H9 (cell line): ENCODE results near the gene ATG12. TPM values are rescaled to one million over a fixed set of nuclear protein-coding genes. Genes with fewer than 3 reads are reported as not detected.

Source experiments
- DNase-seq: peaks from one replicate; pipeline ENCODE4 v3.0.0-alpha.2; 2017
- H2AFZ ChIP-seq: one replicate; pipeline ENCODE4 v1.6.1; 2013; ENCODE audit warnings: mild to moderate bottlenecking, low read length, control low read depth, moderate library complexity
- H2AK5ac ChIP-seq: 2 replicates; pipeline ENCODE4 v1.6.1; 2013; ENCODE audit warnings: low read length, control low read depth, mixed read lengths; ENCODE audit not compliant: insufficient read length
- H2BK120ac ChIP-seq: one replicate; pipeline ENCODE4 v1.6.1; 2013; ENCODE audit warnings: low read depth, mild to moderate bottlenecking, low read length, control low read depth, inconsistent platforms; ENCODE audit not compliant: poor library complexity, severe bottlenecking
- H2BK12ac ChIP-seq: 2 replicates; pipeline ENCODE4 v1.6.1; 2013; ENCODE audit warnings: low read length, control low read depth, mixed read lengths, low read depth; ENCODE audit not compliant: insufficient read length
- H2BK15ac ChIP-seq: 2 replicates; pipeline ENCODE4 v1.6.1; 2013; ENCODE audit warnings: low read depth, low read length, control low read depth
- H2BK20ac ChIP-seq: one replicate; pipeline ENCODE4 v1.6.1; 2013; ENCODE audit warnings: low read depth, mild to moderate bottlenecking, low read length, control low read depth, inconsistent platforms; ENCODE audit not compliant: poor library complexity, severe bottlenecking
- H2BK5ac ChIP-seq: 2 replicates; pipeline ENCODE4 v1.6.1; 2013; ENCODE audit warnings: low read length, control low read depth, mixed read lengths; ENCODE audit not compliant: insufficient read length
- H3K14ac ChIP-seq: 2 replicates; pipeline ENCODE4 v1.6.1; 2013; ENCODE audit warnings: low read length, control low read depth; ENCODE audit not compliant: insufficient read depth
- H3K18ac ChIP-seq: 2 replicates; pipeline ENCODE4 v1.6.1; 2013; ENCODE audit warnings: low read depth, mild to moderate bottlenecking, mixed read lengths, low read length, control low read depth; ENCODE audit not compliant: insufficient read length
- H3K23ac ChIP-seq: 2 replicates; pipeline ENCODE4 v1.6.1; 2013; ENCODE audit warnings: low read length, control low read depth, mixed read lengths, low read depth; ENCODE audit not compliant: insufficient read length
- H3K23me2 ChIP-seq: 2 replicates; pipeline ENCODE4 v1.6.1; 2013; ENCODE audit warnings: low read depth, mild to moderate bottlenecking, mixed read lengths, low read length, control low read depth; ENCODE audit not compliant: insufficient read length, poor library complexity, severe bottlenecking
- H3K27ac ChIP-seq: 2 replicates; pipeline ENCODE4 v1.5.1; 2013; ENCODE audit warnings: low read length, control low read depth, mixed read lengths, low read depth; ENCODE audit not compliant: insufficient read length
- H3K27me3 ChIP-seq: 2 replicates; pipeline ENCODE4 v1.6.1; 2013; ENCODE audit warnings: low read length, control low read depth, inconsistent platforms; ENCODE audit not compliant: insufficient read depth
- H3K4ac ChIP-seq: 2 replicates; pipeline ENCODE4 v1.6.1; 2013; ENCODE audit warnings: low read depth, mild to moderate bottlenecking, control low read depth, inconsistent platforms, low read length, moderate library complexity
- H3K4me1 ChIP-seq: 2 replicates; pipeline ENCODE4 v1.6.1; 2013; ENCODE audit warnings: low read length, control low read depth, inconsistent platforms; ENCODE audit not compliant: insufficient read depth
- H3K4me2 ChIP-seq: 2 replicates; pipeline ENCODE4 v1.6.1; 2013; ENCODE audit warnings: low read length, control low read depth, mixed read lengths; ENCODE audit not compliant: insufficient read length, insufficient read depth
- H3K56ac ChIP-seq: 2 replicates; pipeline ENCODE4 v1.6.1; 2013; ENCODE audit warnings: low read depth, mild to moderate bottlenecking, mixed read lengths, low read length, control low read depth; ENCODE audit not compliant: insufficient read length
- H3K79me1 ChIP-seq: 2 replicates; pipeline ENCODE4 v1.6.1; 2013; ENCODE audit warnings: low read depth, mild to moderate bottlenecking, moderate library complexity, low read length, control low read depth, inconsistent platforms; ENCODE audit not compliant: insufficient read depth, poor library complexity, severe bottlenecking
- H3K79me2 ChIP-seq: 2 replicates; pipeline ENCODE4 v1.6.1; 2013; ENCODE audit warnings: low read length, control low read depth, inconsistent platforms; ENCODE audit not compliant: insufficient read depth
- H3K9ac ChIP-seq: 2 replicates; pipeline ENCODE4 v1.6.1; 2013; ENCODE audit warnings: low read length, control low read depth, mixed read lengths; ENCODE audit not compliant: insufficient read length; ENCODE audit errors: extremely low read depth
- H3K9me3 ChIP-seq: one replicate; pipeline ENCODE4 v1.6.1; 2013; ENCODE audit warnings: low read depth, low read length, inconsistent platforms; ENCODE audit not compliant: control insufficient read depth
- H3T11ph ChIP-seq: one replicate; pipeline ENCODE4 v1.6.1; 2013; ENCODE audit warnings: mild to moderate bottlenecking, low read length, control low read depth, inconsistent platforms
- H4K20me1 ChIP-seq: one replicate; pipeline ENCODE4 v1.6.1; 2013; ENCODE audit not compliant: control insufficient read depth, insufficient read length, insufficient read depth
- H4K5ac ChIP-seq: 2 replicates; pipeline ENCODE4 v1.6.1; 2013; ENCODE audit warnings: low read depth, mild to moderate bottlenecking, mixed read lengths, low read length, control low read depth; ENCODE audit not compliant: insufficient read length
- H4K8ac ChIP-seq: replicated peaks from 2 replicates; pipeline ENCODE4 v1.6.1; 2013; ENCODE audit warnings: low read length, control low read depth, mixed read lengths, low read depth; ENCODE audit not compliant: insufficient read length
- H4K91ac ChIP-seq: 2 replicates; pipeline ENCODE4 v1.6.1; 2013; ENCODE audit warnings: low read depth, mild to moderate bottlenecking, moderate library complexity, mixed read lengths, low read length, control low read depth; ENCODE audit not compliant: insufficient read length
- H3K27ac Mint-ChIP-seq, 3 experiments: 2 replicates in 2 of 3; 3 replicates in 1 of 3; pipeline ENCODE4 v1.8.0; 2020 to 2021; ENCODE audit warnings: mixed read lengths in 3 of 3, mild to moderate bottlenecking in 1 of 3, moderate library complexity in 1 of 3
- H3K27me3 Mint-ChIP-seq: 2 replicates; pipeline ENCODE4 v1.8.0; 2021; ENCODE audit warnings: low read depth, mild to moderate bottlenecking, moderate library complexity, mixed read lengths
- H3K36me3 Mint-ChIP-seq, 3 experiments: 2 replicates in 2 of 3; 3 replicates in 1 of 3; pipeline ENCODE4 v1.8.0; 2020 to 2021; ENCODE audit warnings: low read depth in 3 of 3, mixed read lengths in 3 of 3; ENCODE audit not compliant: insufficient read depth in 1 of 3
- H3K4me1 Mint-ChIP-seq, 2 experiments: 2 replicates each; pipeline ENCODE4 v1.8.0; 2020; ENCODE audit warnings: mixed read lengths in 2 of 2
- H3K4me3 Mint-ChIP-seq, 2 experiments: 2 replicates in 1 of 2; 3 replicates in 1 of 2; pipeline ENCODE4 v1.8.0; 2020 to 2021; ENCODE audit warnings: mild to moderate bottlenecking in 2 of 2, mixed read lengths in 2 of 2, moderate library complexity in 1 of 2
- H3K9me3 Mint-ChIP-seq, 2 experiments: 2 replicates in 1 of 2; 3 replicates in 1 of 2; pipeline ENCODE4 v1.8.0; 2020; ENCODE audit warnings: mild to moderate bottlenecking in 2 of 2, mixed read lengths in 2 of 2, moderate library complexity in 1 of 2
- CTCF ChIP-seq: fragments of 200-600 bp; sonication (generic); conservative IDR thresholded peaks from 3 replicates; pipeline ENCODE4 v1.8.0; 2021; ENCODE audit warnings: antibody characterized with exemption, mild to moderate bottlenecking
- WGBS: extraction: QIAGEN DNeasy Blood & Tissue Kit; methylation state at CpG from one replicate; pipeline ENCODE4 v1.1.7; 2013; ENCODE audit warnings: missing lambda C conversion rate, low lambda C conversion rate, mixed read lengths; ENCODE audit not compliant: insufficient read length; ENCODE audit errors: extremely low coverage; 5-methylcytosine and 5-hydroxymethylcytosine counted together
- total RNA-seq: library from RNA; stranded (reverse); gene quantifications from 2 replicates; pipeline ENCODE4 v1.2.1, GENCODE V29; 2021

The ATG12 gene
- total RNA-seq, 1 experiment from 2014 or later: 52.9 TPM

- Mint-ChIP-seq H3K4me1 (no peaks in the 10 kb centered on the region), H3K27me3 (no peaks in the 10 kb centered on the region), H3K36me3 (no peaks in the 10 kb centered on the region), H3K4me3 (no peak overlapping the region), H3K27ac (no peak overlapping the region), H3K9me3 (no peaks in the 10 kb centered on the region)
- Histone ChIP-seq H3K18ac (no peak overlapping the region), H2BK120ac (no peak overlapping the region), H3K14ac (no peak overlapping the region), H2BK15ac (no peak overlapping the region), H2BK20ac (no peak overlapping the region), H3K23me2 (no peaks in the 10 kb centered on the region), H3K79me1 (no peaks in the 10 kb centered on the region), H3K4ac (no peak overlapping the region), H2AK5ac (no peak overlapping the region), H3K4me2 (no peak overlapping the region), H3T11ph (no peak overlapping the region), H4K91ac (no peak overlapping the region), H2BK12ac (no peak overlapping the region), H3K4me1 (no peaks in the 10 kb centered on the region), H2BK5ac (no peak overlapping the region), H4K5ac (no peak overlapping the region), H4K8ac (no peak overlapping the region), H2AFZ (no peak overlapping the region), H3K27ac (no peak overlapping the region), H3K9ac (no peak overlapping the region), H3K9me3 (no peaks in the 10 kb centered on the region), H3K27me3 (no peaks in the 10 kb centered on the region), H4K20me1 (no peaks in the 10 kb centered on the region), H3K56ac (no peak overlapping the region), H3K79me2 (no peaks in the 10 kb centered on the region), H3K23ac (no peak overlapping the region)
- no peak for TF ChIP-seq CTCF
- DNase-seq: no peak
- WGBS: no CpG with 5 or more reads among the region's 1 CpG
Measured at GRCh38 chr5:115778417-115778816, 62.9 kb downstream of the ATG12 start.

Other genes with a start within 250 kb of the ATG12 start
- gene TICAM2, start 239.1 kb downstream of the ATG12 start, total RNA-seq: 0.24 and 0.33 TPM in 2 replicates
- 68.8 and 70.0 TPM in 2 replicates for gene TMED7, start 215.5 kb downstream of the ATG12 start, total RNA-seq
- gene CDO1, start 24.9 kb downstream of the ATG12 start, total RNA-seq: 11.2 and 12.2 TPM in 2 replicates
- 74.5 and 78.4 TPM in 2 replicates for gene AP3S1, start 370 bp upstream of the ATG12 start, total RNA-seq
- gene LVRN, start 120.9 kb upstream of the ATG12 start, total RNA-seq: 0.07 and 0.09 TPM in 2 replicates
- not detected in 2 replicates for gene ARL14EPL, start 190.9 kb upstream of the ATG12 start, total RNA-seq
- 29.4 and 33.9 TPM in 2 replicates for gene COMMD10, start 243.5 kb upstream of the ATG12 start, total RNA-seq